Lower lobe of right lung (tissue), 2 donors: ENCODE measurements around the gene CRABP2. TPM values are rescaled to one million over a fixed set of nuclear protein-coding genes. Genes with fewer than 3 reads are reported as not detected.

Experiments
- ATAC-seq, 2 donors: fragments of 200-7000 bp; cut with Tn5 transposase; one replicate each; pipeline ENCODE4 v1.9.1; 2020 to 2022; ENCODE audit warnings: mild to moderate bottlenecking in 2 of 2, moderate library complexity in 2 of 2
- DNase-seq: peaks from one replicate; pipeline ENCODE4 v3.0.0-alpha.2; 2020
- H3K27ac ChIP-seq: fragments of 200-600 bp; one replicate; pipeline ENCODE4 v1.8.0; 2022
- H3K27me3 ChIP-seq: fragments of 200-600 bp; one replicate; pipeline ENCODE4 v1.8.0; 2022; ENCODE audit warnings: low read depth
- H3K36me3 ChIP-seq: fragments of 200-600 bp; one replicate; pipeline ENCODE4 v1.8.0; 2022; ENCODE audit warnings: mild to moderate bottlenecking
- H3K4me1 ChIP-seq: fragments of 200-600 bp; one replicate; pipeline ENCODE4 v1.8.0; 2022
- H3K4me3 ChIP-seq: fragments of 200-600 bp; one replicate; pipeline ENCODE4 v1.8.0; 2022; ENCODE audit warnings: mild to moderate bottlenecking
- H3K9me3 ChIP-seq: fragments of 200-600 bp; one replicate; pipeline ENCODE4 v1.8.0; 2022
- CTCF ChIP-seq: fragments of 200-600 bp; IDR thresholded peaks from one replicate; pipeline ENCODE4 v1.8.0; 2022; ENCODE audit warnings: antibody characterized with exemption, mild to moderate bottlenecking
- intact Hi-C: fragments of 100-400 bp; cut with DNase I; formaldehyde crosslinking; loops from one replicate; pipeline ENCODE4 v1.11.0; 2022
- total RNA-seq: library from RNA; stranded (reverse); fragmentation: NEBNext Ultra II Directional; extraction: Animal tissue kit (Norgen Biotek cat#: 25700); gene quantifications from one replicate; pipeline ENCODE4 v1.2.1, GENCODE V29; 2021
- donor health status: DM: no; HTN: yes; CAD: no; lungs with severe emphysema.

CRABP2 gene
- total RNA-seq, 1 donor from 2014 or later = 2.1 TPM

DNA sequence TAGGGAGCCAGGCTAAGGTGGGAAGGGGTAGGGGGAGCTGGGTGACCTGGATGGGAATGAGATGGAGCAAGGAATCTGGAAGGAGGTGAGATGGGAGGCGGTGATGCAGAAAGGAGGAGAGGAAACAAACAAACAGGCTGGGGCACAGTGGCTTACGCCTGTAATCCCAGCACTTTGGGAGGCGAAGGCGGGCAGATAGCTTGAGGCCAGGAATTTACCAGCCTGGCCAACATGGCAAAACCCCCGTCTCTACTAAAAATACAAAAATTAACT is 10.8 kb downstream of the CRABP2 start:
- Histone ChIP-seq H3K36me3 (no peaks in the 10 kb centered on the region), H3K9me3 (no peaks in the 10 kb centered on the region), H3K4me3 (no peak overlapping the region), H3K27ac (no peak overlapping the region), H3K4me1 (peaks cover 17% of the 10 kb centered on the region), H3K27me3 (peaks cover 38% of the 10 kb centered on the region)
- DNase-seq (no peak), ATAC-seq (no peak)
- TF ChIP-seq CTCF = no peak
- intact Hi-C loops = no loop called here

GRCh38 chr1:156693848-156694689 is 11.3 kb downstream of the CRABP2 start:
- Histone ChIP-seq H3K4me3 (no peak overlapping the region), H3K27ac (no peak overlapping the region), H3K4me1 (peaks cover 22% of the 10 kb centered on the region), H3K36me3 (no peaks in the 10 kb centered on the region), H3K9me3 (no peaks in the 10 kb centered on the region), H3K27me3 (peaks cover 39% of the 10 kb centered on the region)
- TF ChIP-seq CTCF = no peak
- ATAC-seq = no peak
- intact Hi-C loops = no loop called here
- no peak for DNase-seq

DNA sequence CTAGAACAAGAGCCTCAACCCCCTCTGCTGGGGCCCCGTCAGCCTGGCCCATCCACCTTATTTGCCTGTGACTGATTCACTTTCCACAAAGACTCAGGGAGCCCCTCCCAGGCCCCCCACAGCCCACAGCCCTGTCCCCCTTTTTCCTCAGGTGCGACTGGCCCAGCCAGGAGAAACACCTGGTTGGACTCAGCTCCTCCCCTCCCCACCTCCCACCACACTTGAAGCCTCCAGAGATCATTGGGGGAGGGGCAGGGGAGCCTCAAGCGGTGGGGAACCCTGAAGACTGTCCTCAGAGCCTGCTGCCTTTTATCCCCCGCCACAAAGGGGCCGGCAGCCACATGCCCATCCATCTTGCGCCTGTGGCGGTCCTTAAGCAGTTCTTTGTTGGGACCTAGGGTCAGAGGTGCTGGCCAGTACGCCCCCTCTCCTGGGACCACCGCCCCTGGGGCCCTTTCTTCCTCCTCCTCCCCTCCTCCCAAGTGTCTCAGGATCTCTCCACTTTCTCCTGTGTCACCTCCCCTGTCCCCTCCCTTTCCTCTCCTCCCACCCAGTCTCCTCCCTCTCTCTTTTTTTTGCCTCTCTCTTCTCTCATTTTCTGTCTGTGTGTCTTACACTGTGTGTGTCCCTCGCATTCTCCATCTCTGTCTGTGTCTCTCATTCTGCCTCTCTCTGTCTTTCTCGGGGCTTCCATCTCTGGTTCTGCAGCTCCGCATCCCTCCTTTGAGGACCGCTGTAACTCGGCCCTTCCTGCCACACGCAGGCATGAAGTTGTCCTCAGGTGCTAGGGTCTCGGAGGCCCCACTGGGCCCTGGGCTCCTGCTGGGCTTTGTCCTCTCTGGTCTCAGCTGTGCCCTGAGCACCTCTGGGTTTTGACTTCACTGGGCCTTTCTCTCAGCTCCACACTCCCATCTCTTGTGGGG is 12.2 kb downstream of the CRABP2 start:
- peaks cover 47% of the 10 kb centered on the region for H3K27me3 ChIP-seq
- ATAC-seq (peak; percentile 52 to 72), DNase-seq (peak; percentile 61)
- no peak overlapping the region for H3K4me3 ChIP-seq
- intact Hi-C loops = no loop called here
- no peaks in the 10 kb centered on the region for H3K36me3 ChIP-seq
- no peaks in the 10 kb centered on the region for H3K9me3 ChIP-seq
- TF ChIP-seq CTCF = no peak
- H3K4me1 ChIP-seq = peaks cover 23% of the 10 kb centered on the region
- no peak overlapping the region for H3K27ac ChIP-seq

GRCh38 chr1:156692441-156692924 is 12.9 kb downstream of the CRABP2 start:
- peak; percentile 27 to 34 for ATAC-seq
- DNase-seq = no peak
- H3K4me1 ChIP-seq = peaks cover 23% of the 10 kb centered on the region
- no peaks in the 10 kb centered on the region for H3K36me3 ChIP-seq
- intact Hi-C loops = no loop called here
- H3K9me3 ChIP-seq = no peaks in the 10 kb centered on the region
- peaks cover 50% of the 10 kb centered on the region for H3K27me3 ChIP-seq
- no peak overlapping the region for H3K27ac ChIP-seq
- no peak overlapping the region for H3K4me3 ChIP-seq
- TF ChIP-seq CTCF = no peak

GRCh38 chr1:156691665-156692440 is 13.5 kb downstream of the CRABP2 start:
- Histone ChIP-seq H3K4me1 (peaks cover 23% of the 10 kb centered on the region), H3K27me3 (peaks cover 56% of the 10 kb centered on the region), H3K4me3 (no peak overlapping the region), H3K36me3 (no peaks in the 10 kb centered on the region), H3K27ac (no peak overlapping the region), H3K9me3 (no peaks in the 10 kb centered on the region)
- intact Hi-C loops = no loop called here
- no peak for TF ChIP-seq CTCF
- peak; percentile 10 to 34 for ATAC-seq
- DNase-seq = no peak
